K562 (cell line): ENCODE results near the gene NUCKS1. TPM values are rescaled to one million over a fixed set of nuclear protein-coding genes. Genes with fewer than 3 reads are reported as not detected.
A peak's percentile ranks its signal among the peaks of the same experiment; 100 is the strongest.

Source experiments
- BMI1 ChIP-seq: fragments of 150-350 bp; IDR thresholded peaks from 2 replicates; pipeline ENCODE4 v1.6.1; 2014; ENCODE audit warnings: low read length
- BRF1 ChIP-seq: IDR thresholded peaks from 3 replicates; pipeline ENCODE4 v1.6.1; 2011; ENCODE audit warnings: borderline replicate concordance, mild to moderate bottlenecking; ENCODE audit not compliant: insufficient read length; ENCODE audit errors: extremely low read depth
- BRF2 ChIP-seq: IDR thresholded peaks from 3 replicates; pipeline ENCODE4 v1.6.1; 2011; ENCODE audit warnings: borderline replicate concordance, mild to moderate bottlenecking; ENCODE audit not compliant: insufficient read length, insufficient read depth
- DPF2 ChIP-seq: fragments of 450-650 bp; IDR thresholded peaks from 2 replicates; pipeline ENCODE4 v1.6.1; 2016
- EGR1 ChIP-seq: fragments of 450-650 bp; conservative IDR thresholded peaks from 2 replicates; pipeline ENCODE4 v1.6.1; 2017; ENCODE audit warnings: mild to moderate bottlenecking
- HNRNPK ChIP-seq: fragments of 200-400 bp; formaldehyde crosslinking; IDR thresholded peaks from one replicate; pipeline ENCODE4 v1.6.1; 2018; ENCODE audit warnings: mild to moderate bottlenecking, low read depth, low read length; ENCODE audit not compliant: poor library complexity, severe bottlenecking
- MGA ChIP-seq: fragments of 450-650 bp; IDR thresholded peaks from 2 replicates; pipeline ENCODE4 v1.6.1; 2016; ENCODE audit warnings: mild to moderate bottlenecking, moderate library complexity
- NCOR1 ChIP-seq: fragments of 450-650 bp; IDR thresholded peaks from 2 replicates; pipeline ENCODE4 v1.6.1; 2016; ENCODE audit warnings: mild to moderate bottlenecking, moderate library complexity
- TEAD4 ChIP-seq, 2 experiments: sonication (generic) in 1 of 2; formaldehyde crosslinking in 1 of 2; IDR thresholded peaks; 2 replicates each; pipeline versions ENCODE4 v1.6.1 to v1.8.0; 2012 to 2022; ENCODE audit warnings: borderline replicate concordance in 1 of 2, inconsistent platforms in 1 of 2, low read length in 1 of 2, mild to moderate bottlenecking in 1 of 2, missing genetic modification reagents in 1 of 2
- ZNF436 ChIP-seq: fragments of 250-450, 450-650 bp; sonication (Bioruptor Pico); formaldehyde crosslinking; IDR thresholded peaks from 2 replicates; pipeline ENCODE4 v1.7.0; 2020; ENCODE audit warnings: mild to moderate bottlenecking
- ZSCAN29 ChIP-seq: fragments of 450-650 bp; IDR thresholded peaks from 2 replicates; pipeline ENCODE4 v1.6.1; 2017
- ZZZ3 ChIP-seq: fragments of 450-650 bp; IDR thresholded peaks from 2 replicates; pipeline ENCODE4 v1.6.1; 2016; ENCODE audit warnings: antibody characterized with exemption, mild to moderate bottlenecking, moderate library complexity
- polyA plus RNA-seq, 8 experiments: library from polyadenylated mRNA; depleted of rRNA in 4 of 8; stranded (reverse) in 5 of 8; unstranded in 3 of 8; fragments of >200 nt; fragmentation: Nextera tagmentation in 2 of 8; fragmentation: Illumina TruSeq in 1 of 8; extraction: Ambion mirVana in 2 of 8; extraction: Trizol in 1 of 8; gene quantifications; 2 replicates each; pipeline versions ENCODE4 v1.2.1 to v1.2.3, GENCODE V29; 2011 to 2014; ENCODE audit warnings: inconsistent platforms in 1 of 8, missing spikeins in 1 of 8
- total RNA-seq, 7 experiments: library from RNA; depleted of rRNA in 6 of 7; stranded (reverse); fragments of >200 nt in 6 of 7; fragmentation: Illumina TruSeq in 2 of 7; extraction: Trizol in 2 of 7; gene quantifications; 2 replicates each; pipeline versions ENCODE4 v1.2.1 to v1.2.3, GENCODE V29; 2011 to 2021; ENCODE audit warnings: low replicate concordance in 1 of 7

The NUCKS1 gene
- total and polyA plus RNA-seq, 9 of the 15 experiments (the other 6 are each of a cell fraction or from before 2014, with no cell fraction given), result 66.7 to 244 (median 149) TPM

- TF ChIP-seq MGA (no peak; the same call in 1 of the 2 replicates), ZNF436 (CRISPR knock-in tag) (no peak), TEAD4 (IDR thresholded peaks at IDR 0.05; ENCODE audit: low read length) (peak; percentile 75), TEAD4 (CRISPR knock-in tag; IDR thresholded peaks at IDR 0.05; ENCODE audit: borderline replicate concordance) (no peak), BRF2 (no peak), BRF1 (no peak), EGR1 (no peak), BMI1 (no peak), ZSCAN29 (no peak), ZZZ3 (no peak), NCOR1 (0 out of 2 replicates have a peak, but pooled peaks have one; percentile 20), DPF2 (0 out of 2 replicates have a peak, but pooled peaks have one; percentile 16), HNRNPK (no peak)
These were observed 38.6 kb downstream of the NUCKS1 start (continued) for GRCh38 chr1:205711105-205712048.
